Esophagus (tissue), 2 donors: ENCODE data around the gene TXNDC16. TPM values are rescaled to one million over a fixed set of nuclear protein-coding genes. Genes with fewer than 3 reads are reported as not detected.

Source experiments
- H3K27ac ChIP-seq, 2 donors: one replicate each; pipeline ENCODE4 v1.5.1; 2013; ENCODE audit warnings: low read depth in 2 of 2, mild to moderate bottlenecking in 2 of 2, inconsistent platforms in 1 of 2, low read length in 1 of 2, moderate library complexity in 1 of 2
- H3K27me3 ChIP-seq, 2 donors: one replicate each; pipeline ENCODE4 v1.6.1; 2013; ENCODE audit warnings: low read length in 2 of 2, control low read depth in 1 of 2, mild to moderate bottlenecking in 1 of 2; ENCODE audit not compliant: insufficient read depth in 2 of 2, control insufficient read depth in 1 of 2
- H3K36me3 ChIP-seq, 2 donors: one replicate each; pipeline ENCODE4 v1.6.1; 2013; ENCODE audit warnings: low read length in 1 of 2; ENCODE audit not compliant: control insufficient read depth in 2 of 2, insufficient read depth in 2 of 2
- H3K4me1 ChIP-seq, 2 donors: one replicate each; pipeline ENCODE4 v1.6.1; 2013; ENCODE audit warnings: low read length in 1 of 2; ENCODE audit not compliant: control insufficient read depth in 2 of 2, insufficient read depth in 2 of 2
- H3K4me3 ChIP-seq, 2 donors: one replicate each; pipeline ENCODE4 v1.5.1; 2013; ENCODE audit warnings: low read length in 2 of 2, mild to moderate bottlenecking in 2 of 2, low read depth in 1 of 2, moderate library complexity in 1 of 2
- H3K9me3 ChIP-seq, 2 donors: one replicate each; pipeline ENCODE4 v1.6.1; 2013; ENCODE audit warnings: mild to moderate bottlenecking in 2 of 2, low read depth in 1 of 2, low read length in 1 of 2, moderate library complexity in 1 of 2; ENCODE audit not compliant: control insufficient read depth in 2 of 2, insufficient read depth in 1 of 2
- WGBS, 2 donors: extraction: QIAGEN DNeasy Blood & Tissue Kit; methylation state at CpG; one replicate each; pipeline ENCODE4 v1.1.7; 2013; 5-methylcytosine and 5-hydroxymethylcytosine counted together
- polyA plus RNA-seq, 2 donors: library from polyadenylated mRNA; stranded (reverse); fragments of 200-250 nt; gene quantifications; one replicate each; pipeline ENCODE4 v1.2.3, GENCODE V29; 2013
- donor health status: healthy with polysubstance abuse.
- donor health status: Bipolar disorder and iron deficiency.

Gene TXNDC16
- polyA plus RNA-seq, 2 donors = 1.3 to 1.9 TPM

DNA sequence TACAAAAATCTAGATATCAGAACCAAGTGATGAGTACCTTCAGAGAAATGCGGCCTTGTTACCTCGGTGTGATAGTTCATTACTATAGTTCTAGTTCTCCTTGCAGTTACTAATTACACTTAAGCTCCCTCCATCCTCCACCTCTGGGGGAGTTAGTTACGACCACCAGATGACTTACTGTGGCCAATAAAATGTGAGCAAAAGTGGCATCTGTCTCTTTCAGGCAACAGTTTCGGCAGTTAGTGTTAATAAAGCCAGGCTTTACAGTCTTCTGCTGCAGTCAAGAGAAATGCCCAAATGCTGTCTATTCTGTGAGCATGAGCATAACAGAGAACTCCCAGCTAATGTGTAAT is 6.0 kb downstream of the TXNDC16 start:
- no peaks in the 10 kb centered on the region for H3K36me3 ChIP-seq
- no peak overlapping the region for H3K27ac ChIP-seq

DNA sequence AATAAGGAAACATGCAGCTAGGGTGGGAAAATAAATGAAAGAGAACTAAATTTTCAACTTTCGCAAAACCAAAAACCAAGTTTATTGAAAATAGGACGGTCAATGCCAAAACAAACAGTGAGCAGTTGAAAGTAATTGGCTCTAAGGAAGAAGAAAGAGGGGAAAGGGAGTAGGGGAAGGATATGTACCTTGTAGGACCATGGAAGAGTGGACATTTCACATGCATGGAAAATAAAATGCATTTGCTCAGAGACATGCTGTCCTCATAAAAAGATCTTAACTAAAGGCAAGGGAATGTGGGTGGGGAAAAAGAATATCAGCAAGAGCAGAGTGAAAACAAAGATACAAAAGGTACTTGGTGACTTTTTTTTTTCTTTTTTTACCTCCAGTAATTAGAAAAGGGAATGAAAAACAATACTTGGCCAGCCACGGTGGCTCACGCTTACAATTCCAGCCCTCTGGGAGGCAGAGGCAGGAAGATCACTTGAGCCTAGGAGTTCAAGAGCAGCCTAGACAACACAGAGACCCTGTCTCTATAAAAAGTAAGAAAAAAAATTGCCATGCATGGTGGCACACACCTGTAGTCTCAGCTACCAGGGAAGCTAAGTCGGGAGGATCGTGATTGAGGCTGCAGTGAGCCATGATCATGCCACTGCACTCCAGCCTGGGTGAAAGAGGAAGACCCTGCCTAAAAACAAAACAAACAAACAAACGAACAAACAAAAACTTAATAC is 6.6 kb downstream of the TXNDC16 start:
- 83 to 94% methylated on average over 7 of the region's 7 CpGs for WGBS, 2 donors
- Histone ChIP-seq H3K4me1 (no peaks in the 10 kb centered on the region), H3K4me3 (no peak overlapping the region), H3K9me3 (no peaks in the 10 kb centered on the region), H3K27ac (no peak overlapping the region), H3K36me3 (no peaks in the 10 kb centered on the region), H3K27me3 (no peaks in the 10 kb centered on the region)

More for the DNA sequence above, 6.0 kb downstream of the TXNDC16 start:
- Histone ChIP-seq H3K27me3 (no peaks in the 10 kb centered on the region), H3K9me3 (no peaks in the 10 kb centered on the region), H3K4me3 (no peak overlapping the region), H3K4me1 (no peaks in the 10 kb centered on the region)
- WGBS, 2 donors = 91 to 96% methylated on average over 4 of the region's 4 CpGs

- Histone ChIP-seq H3K9me3 (no peaks in the 10 kb centered on the region), H3K27ac (no peak overlapping the region), H3K36me3 (peaks cover 0 to 6% of the 10 kb centered on the region in 2 donors), H3K4me1 (no peaks in the 10 kb centered on the region), H3K4me3 (no peak overlapping the region), H3K27me3 (no peaks in the 10 kb centered on the region)
- WGBS, 2 donors = 75 to 77% methylated on average over 2 of the region's 2 CpGs
These were observed 13.7 kb downstream of the TXNDC16 start for GRCh38 chr14:52538623-52539022.

DNA sequence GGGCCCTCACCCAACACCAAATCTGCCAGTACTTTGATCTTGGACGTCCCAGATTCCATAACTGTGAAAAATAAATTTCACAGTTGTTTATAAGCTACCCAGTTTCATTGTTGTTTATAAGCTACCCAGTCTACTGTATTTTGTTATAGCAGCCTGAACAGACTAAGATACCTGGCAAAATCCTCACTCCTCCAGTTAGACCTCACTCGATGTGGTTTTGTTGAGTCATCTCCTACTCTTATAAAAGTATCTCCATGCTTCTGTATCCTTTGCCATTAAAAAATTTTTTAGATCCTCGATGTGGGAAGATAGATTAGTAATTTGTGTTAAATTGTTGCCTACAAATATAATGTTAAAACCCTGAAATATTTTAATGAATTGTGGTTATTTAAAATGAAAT is 16.0 kb downstream of the TXNDC16 start:
- H3K9me3 ChIP-seq = no peaks in the 10 kb centered on the region
- no peak overlapping the region for H3K27ac ChIP-seq
- H3K4me3 ChIP-seq = no peak overlapping the region
- no peaks in the 10 kb centered on the region for H3K27me3 ChIP-seq
- WGBS, 2 donors = 89 to 91% methylated on average over 3 of the region's 3 CpGs
- peaks cover 0 to 6% of the 10 kb centered on the region in 2 donors for H3K36me3 ChIP-seq
- H3K4me1 ChIP-seq = no peaks in the 10 kb centered on the region

GRCh38 chr14:52531481-52531880 is 20.8 kb downstream of the TXNDC16 start:
- no peak overlapping the region for H3K4me3 ChIP-seq
- no peaks in the 10 kb centered on the region for H3K9me3 ChIP-seq
- H3K27me3 ChIP-seq = no peaks in the 10 kb centered on the region
- H3K4me1 ChIP-seq = no peaks in the 10 kb centered on the region
- no peak overlapping the region for H3K27ac ChIP-seq
- H3K36me3 ChIP-seq = peaks cover 0 to 6% of the 10 kb centered on the region in 2 donors

- H3K4me3 ChIP-seq = no peak overlapping the region
- H3K9me3 ChIP-seq = no peaks in the 10 kb centered on the region
- no peaks in the 10 kb centered on the region for H3K36me3 ChIP-seq
- H3K4me1 ChIP-seq = no peaks in the 10 kb centered on the region
- no peaks in the 10 kb centered on the region for H3K27me3 ChIP-seq
- no peak overlapping the region for H3K27ac ChIP-seq
- WGBS, 2 donors = 92 to 93% methylated on average over 4 of the region's 4 CpGs
These were observed 25.3 kb downstream of the TXNDC16 start for GRCh38 chr14:52527052-52527451.

- Histone ChIP-seq H3K27ac (no peak overlapping the region), H3K9me3 (no peaks in the 10 kb centered on the region), H3K4me1 (no peaks in the 10 kb centered on the region), H3K36me3 (no peaks in the 10 kb centered on the region), H3K4me3 (no peak overlapping the region), H3K27me3 (no peaks in the 10 kb centered on the region)
These were observed 29.5 kb downstream of the TXNDC16 start for GRCh38 chr14:52522581-52523345.

DNA sequence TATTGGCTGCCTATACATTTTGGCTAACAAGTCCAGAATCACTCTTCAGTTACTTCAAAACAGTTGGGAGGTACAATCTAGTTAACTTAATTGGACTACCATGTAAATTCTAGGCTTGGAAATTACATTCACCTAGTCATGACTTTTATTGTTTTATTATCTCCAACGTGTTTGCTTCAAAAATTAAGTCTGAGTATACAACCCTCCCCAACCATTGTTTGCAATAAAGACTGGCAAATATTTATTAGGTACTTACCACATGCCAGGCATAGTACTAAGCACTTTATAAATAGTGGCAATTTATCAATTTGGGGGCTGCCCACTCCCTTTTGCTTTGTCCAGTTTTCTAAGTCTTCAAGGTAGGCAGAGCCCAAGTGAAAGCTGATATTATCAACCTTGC is 30.3 kb downstream of the TXNDC16 start:
- no peaks in the 10 kb centered on the region for H3K4me1 ChIP-seq
- WGBS, 2 donors = 63 to 77% methylated on average over 1 of the region's 1 CpG

DNA sequence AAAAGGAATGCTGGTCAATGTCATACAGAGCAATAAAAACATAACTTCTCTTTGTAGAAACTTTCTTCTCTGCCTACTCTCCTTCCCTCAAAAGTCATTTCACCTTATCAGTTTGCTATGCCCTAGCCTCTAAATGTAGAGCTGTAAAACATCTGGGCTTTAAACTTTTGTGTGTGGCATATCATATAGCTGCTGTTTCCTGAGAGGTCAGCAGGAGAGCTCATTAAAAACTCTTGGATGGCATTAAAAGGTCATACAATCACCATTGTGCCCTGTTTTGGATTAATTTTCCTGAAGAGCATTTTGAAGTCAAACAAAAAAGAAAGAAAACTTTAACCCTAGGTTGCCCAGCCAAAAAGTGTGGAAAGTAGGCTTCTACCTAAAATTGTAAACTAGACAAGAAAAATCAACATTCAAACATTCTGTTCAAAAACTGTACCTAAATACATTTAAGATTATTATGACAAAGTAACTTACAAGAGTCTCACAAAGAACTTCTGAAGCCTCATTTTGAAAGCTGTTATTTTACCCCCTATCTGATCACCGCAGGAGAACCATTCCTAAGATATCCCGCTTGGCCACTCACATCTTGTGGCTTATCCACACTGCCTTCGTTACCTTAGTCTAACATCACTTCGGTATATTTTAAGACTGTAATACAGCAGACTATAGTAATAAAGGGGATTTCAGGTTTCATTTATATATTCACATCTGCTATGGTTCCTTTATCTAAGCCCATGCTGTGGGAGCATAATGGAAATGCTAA is 38.1 kb downstream of the TXNDC16 start:
- no peaks in the 10 kb centered on the region for H3K4me1 ChIP-seq
- H3K9me3 ChIP-seq = no peaks in the 10 kb centered on the region
- H3K4me3 ChIP-seq = no peak overlapping the region
- no peak overlapping the region for H3K27ac ChIP-seq
- WGBS, 2 donors = 95 to 96% methylated on average over 4 of the region's 4 CpGs
- H3K36me3 ChIP-seq = peaks cover 0 to 2% of the 10 kb centered on the region in 2 donors
- no peaks in the 10 kb centered on the region for H3K27me3 ChIP-seq

More for the DNA sequence above, 30.3 kb downstream of the TXNDC16 start:
- no peak overlapping the region for H3K4me3 ChIP-seq
- no peak overlapping the region for H3K27ac ChIP-seq
- H3K36me3 ChIP-seq = no peaks in the 10 kb centered on the region
- H3K27me3 ChIP-seq = no peaks in the 10 kb centered on the region
- H3K9me3 ChIP-seq = no peaks in the 10 kb centered on the region
